WTC11 (cell line): Measurements from ENCODE around the gene NOD1. TPM values are rescaled to one million over a fixed set of nuclear protein-coding genes. Genes with fewer than 3 reads are reported as not detected.

Experiments used
- ATAC-seq: fragments of 200-7000 bp; cut with Tn5 transposase; 2 replicates; pipeline ENCODE4 v1.10.0; 2021; ENCODE audit warnings: mild to moderate bottlenecking, moderate library complexity
- Bru-seq: library from RNA; stranded (reverse); fragments of 400-500 nt; gene quantifications from one replicate; lab custom pipeline; 2021; lab: Mats Ljungman, UMichigan
- CTCF ChIA-PET: fragments of 300-600 bp; sonication (Branson Sonifier 250); formaldehyde crosslinking; loops from one replicate; lab custom pipeline; 2021; ENCODE audit warnings: antibody characterized with exemption; lab: Charles Lee
- POLR2A ChIA-PET: fragments of 350-600 bp; sonication (Branson Sonifier 250); formaldehyde crosslinking; loops from one replicate; lab custom pipeline; 2021; ENCODE audit warnings: antibody characterized with exemption; lab: Charles Lee
- DNase-seq: peaks from one replicate; pipeline ENCODE4 v3.0.0; 2021; ENCODE audit warnings: low spot score
- H3K27ac Mint-ChIP-seq: 2 replicates; pipeline ENCODE4 v1.8.0; 2021; ENCODE audit warnings: mixed read lengths
- H3K27me3 Mint-ChIP-seq: 2 replicates; pipeline ENCODE4 v1.8.0; 2021; ENCODE audit warnings: low read depth, mild to moderate bottlenecking, moderate library complexity, mixed read lengths
- H3K36me3 Mint-ChIP-seq: 2 replicates; pipeline ENCODE4 v1.8.0; 2021; ENCODE audit warnings: mixed read lengths
- H3K4me1 Mint-ChIP-seq: 2 replicates; pipeline ENCODE4 v1.8.0; 2022; ENCODE audit warnings: mixed read lengths
- H3K4me3 Mint-ChIP-seq: 2 replicates; pipeline ENCODE4 v1.8.0; 2021; ENCODE audit warnings: mild to moderate bottlenecking, moderate library complexity, mixed read lengths
- H3K9me3 Mint-ChIP-seq: 2 replicates; pipeline ENCODE4 v1.8.0; 2021; ENCODE audit warnings: mixed read lengths
- CBFB ChIP-seq: sonication (generic); formaldehyde crosslinking; IDR thresholded peaks from 2 replicates; pipeline ENCODE4 v1.8.1; 2022; ENCODE audit warnings: mild to moderate bottlenecking, low read depth, missing genetic modification reagents
- CREB1 ChIP-seq: sonication (generic); formaldehyde crosslinking; IDR thresholded peaks from 2 replicates; pipeline ENCODE4 v1.8.0; 2023; ENCODE audit warnings: mild to moderate bottlenecking, missing genetic modification reagents
- ETV6 ChIP-seq: sonication (generic); formaldehyde crosslinking; IDR thresholded peaks from 2 replicates; pipeline ENCODE4 v1.8.1; 2022; ENCODE audit warnings: mild to moderate bottlenecking, missing genetic modification reagents
- FOXK1 ChIP-seq: sonication (generic); formaldehyde crosslinking; IDR thresholded peaks from 2 replicates; pipeline ENCODE4 v1.8.0; 2022; ENCODE audit warnings: mild to moderate bottlenecking, moderate library complexity, missing genetic modification reagents
- HMGA2 ChIP-seq: fragments of 250-450 bp; sonication (Bioruptor Pico); IDR thresholded peaks from 2 replicates; pipeline ENCODE4 v1.4.0; 2021; ENCODE audit warnings: mild to moderate bottlenecking, moderate library complexity
- JUN ChIP-seq: sonication (generic); formaldehyde crosslinking; IDR thresholded peaks from 2 replicates; pipeline ENCODE4 v1.8.0; 2023; ENCODE audit warnings: mild to moderate bottlenecking, missing genetic modification reagents
- KAT7 ChIP-seq: sonication (generic); formaldehyde crosslinking; IDR thresholded peaks from 2 replicates; pipeline ENCODE4 v1.8.1; 2023; ENCODE audit warnings: missing genetic modification reagents, mild to moderate bottlenecking, borderline replicate concordance
- MXD4 ChIP-seq: fragments of 250-450 bp; sonication (Bioruptor Pico); IDR thresholded peaks from 2 replicates; pipeline ENCODE4 v1.8.0; 2021; ENCODE audit warnings: mild to moderate bottlenecking, moderate library complexity, borderline replicate concordance
- MYBL2 ChIP-seq: sonication (generic); formaldehyde crosslinking; IDR thresholded peaks from 2 replicates; pipeline ENCODE4 v1.8.1; 2023; ENCODE audit warnings: mild to moderate bottlenecking, moderate library complexity, missing genetic modification reagents
- NFE2L1 ChIP-seq: sonication (generic); formaldehyde crosslinking; IDR thresholded peaks from 2 replicates; pipeline ENCODE4 v1.8.1; 2023; ENCODE audit warnings: missing genetic modification reagents
- RELA ChIP-seq: sonication (generic); formaldehyde crosslinking; IDR thresholded peaks from 2 replicates; pipeline ENCODE4 v1.8.1; 2022; ENCODE audit warnings: missing genetic modification reagents, mild to moderate bottlenecking, borderline replicate concordance
- RORB ChIP-seq: fragments of 250-450 bp; sonication (Bioruptor Pico); IDR thresholded peaks from 2 replicates; pipeline ENCODE4 v1.9.0; 2021; ENCODE audit warnings: mild to moderate bottlenecking
- SMAD3 ChIP-seq: sonication (generic); formaldehyde crosslinking; IDR thresholded peaks from 2 replicates; pipeline ENCODE4 v1.8.0; 2022; ENCODE audit warnings: missing genetic modification reagents, mild to moderate bottlenecking, borderline replicate concordance
- TEAD4 ChIP-seq: sonication (generic); formaldehyde crosslinking; IDR thresholded peaks from 2 replicates; pipeline ENCODE4 v1.8.0; 2022; ENCODE audit warnings: mild to moderate bottlenecking, missing genetic modification reagents
- ZNF219 ChIP-seq: sonication (generic); formaldehyde crosslinking; IDR thresholded peaks from 2 replicates; pipeline ENCODE4 v1.8.0; 2023; ENCODE audit warnings: missing genetic modification reagents, mild to moderate bottlenecking, borderline replicate concordance
- ZNF232 ChIP-seq: sonication (generic); formaldehyde crosslinking; IDR thresholded peaks from 2 replicates; pipeline ENCODE4 v1.8.0; 2022; ENCODE audit warnings: mild to moderate bottlenecking, missing genetic modification reagents
- ZNF416 ChIP-seq: fragments of 250-450 bp; sonication (Bioruptor Pico); IDR thresholded peaks from 2 replicates; pipeline ENCODE4 v1.9.0; 2021; ENCODE audit warnings: mild to moderate bottlenecking, inconsistent platforms
- ZNF423 ChIP-seq: fragments of 250-450 bp; sonication (Bioruptor Pico); IDR thresholded peaks from 2 replicates; pipeline ENCODE4 v2.1.2; 2022; ENCODE audit warnings: mild to moderate bottlenecking, moderate library complexity
- long read RNA-seq, 3 experiments: library from RNA in 1 of 3; library from capped mRNA in 1 of 3; library from polyadenylated mRNA in 1 of 3; unstranded in 2 of 3; stranded (forward) in 1 of 3; transcript quantifications; one replicate each; pipeline ENCODE4 v2.0.0, GENCODE V29; 2021
- total RNA-seq: library from RNA; stranded (reverse); gene quantifications from 3 replicates; pipeline ENCODE4 v1.2.3, GENCODE V29; 2021
- TF ChIP-seq, protein P1 (sequence below): sonication (generic); formaldehyde crosslinking; IDR thresholded peaks from 2 replicates; pipeline ENCODE4 v1.8.1; 2023; ENCODE audit warnings: mild to moderate bottlenecking, moderate library complexity, missing genetic modification reagents
- TF ChIP-seq, protein P2 (sequence below): sonication (generic); formaldehyde crosslinking; IDR thresholded peaks from 2 replicates; pipeline ENCODE4 v1.8.0; 2022; ENCODE audit warnings: mild to moderate bottlenecking, missing genetic modification reagents
- TF ChIP-seq, protein P3 (sequence below): sonication (generic); formaldehyde crosslinking; IDR thresholded peaks from 2 replicates; pipeline ENCODE4 v1.8.1; 2023; ENCODE audit warnings: mild to moderate bottlenecking, missing genetic modification reagents
- TF ChIP-seq, protein P4 (sequence below): sonication (generic); formaldehyde crosslinking; IDR thresholded peaks from 2 replicates; pipeline ENCODE4 v1.8.0; 2022; ENCODE audit warnings: mild to moderate bottlenecking, missing genetic modification reagents
- TF ChIP-seq, protein P5 (sequence below): sonication (generic); formaldehyde crosslinking; conservative IDR thresholded peaks from 2 replicates; pipeline ENCODE4 v1.8.1; 2023; ENCODE audit warnings: mild to moderate bottlenecking, low read depth, missing genetic modification reagents, moderate library complexity

NOD1 gene, protein sequence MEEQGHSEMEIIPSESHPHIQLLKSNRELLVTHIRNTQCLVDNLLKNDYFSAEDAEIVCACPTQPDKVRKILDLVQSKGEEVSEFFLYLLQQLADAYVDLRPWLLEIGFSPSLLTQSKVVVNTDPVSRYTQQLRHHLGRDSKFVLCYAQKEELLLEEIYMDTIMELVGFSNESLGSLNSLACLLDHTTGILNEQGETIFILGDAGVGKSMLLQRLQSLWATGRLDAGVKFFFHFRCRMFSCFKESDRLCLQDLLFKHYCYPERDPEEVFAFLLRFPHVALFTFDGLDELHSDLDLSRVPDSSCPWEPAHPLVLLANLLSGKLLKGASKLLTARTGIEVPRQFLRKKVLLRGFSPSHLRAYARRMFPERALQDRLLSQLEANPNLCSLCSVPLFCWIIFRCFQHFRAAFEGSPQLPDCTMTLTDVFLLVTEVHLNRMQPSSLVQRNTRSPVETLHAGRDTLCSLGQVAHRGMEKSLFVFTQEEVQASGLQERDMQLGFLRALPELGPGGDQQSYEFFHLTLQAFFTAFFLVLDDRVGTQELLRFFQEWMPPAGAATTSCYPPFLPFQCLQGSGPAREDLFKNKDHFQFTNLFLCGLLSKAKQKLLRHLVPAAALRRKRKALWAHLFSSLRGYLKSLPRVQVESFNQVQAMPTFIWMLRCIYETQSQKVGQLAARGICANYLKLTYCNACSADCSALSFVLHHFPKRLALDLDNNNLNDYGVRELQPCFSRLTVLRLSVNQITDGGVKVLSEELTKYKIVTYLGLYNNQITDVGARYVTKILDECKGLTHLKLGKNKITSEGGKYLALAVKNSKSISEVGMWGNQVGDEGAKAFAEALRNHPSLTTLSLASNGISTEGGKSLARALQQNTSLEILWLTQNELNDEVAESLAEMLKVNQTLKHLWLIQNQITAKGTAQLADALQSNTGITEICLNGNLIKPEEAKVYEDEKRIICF
- total RNA-seq (6.0 to 6.4 TPM (median 6.3 TPM) in 3 replicates), Bru-seq, nascent RNA (percentile 55 among the genes with signal in this experiment)
- long read RNA-seq, experiment 1, full-length matches to known transcripts: 2 of 19 reads
- long read RNA-seq, experiment 1, partial matches to known transcripts: 1 of 19 reads
- long read RNA-seq, experiment 1, other reads (novel, unspliced or antisense): 16 of 19 reads
- long read RNA-seq, experiment 2, full-length matches to known transcripts: 1 of 6 reads
- long read RNA-seq, experiment 2, partial matches to known transcripts: 0 of 6 reads
- long read RNA-seq, experiment 2, other reads (novel, unspliced or antisense): 5 of 6 reads
- long read RNA-seq, experiment 3: 0 reads

DNA sequence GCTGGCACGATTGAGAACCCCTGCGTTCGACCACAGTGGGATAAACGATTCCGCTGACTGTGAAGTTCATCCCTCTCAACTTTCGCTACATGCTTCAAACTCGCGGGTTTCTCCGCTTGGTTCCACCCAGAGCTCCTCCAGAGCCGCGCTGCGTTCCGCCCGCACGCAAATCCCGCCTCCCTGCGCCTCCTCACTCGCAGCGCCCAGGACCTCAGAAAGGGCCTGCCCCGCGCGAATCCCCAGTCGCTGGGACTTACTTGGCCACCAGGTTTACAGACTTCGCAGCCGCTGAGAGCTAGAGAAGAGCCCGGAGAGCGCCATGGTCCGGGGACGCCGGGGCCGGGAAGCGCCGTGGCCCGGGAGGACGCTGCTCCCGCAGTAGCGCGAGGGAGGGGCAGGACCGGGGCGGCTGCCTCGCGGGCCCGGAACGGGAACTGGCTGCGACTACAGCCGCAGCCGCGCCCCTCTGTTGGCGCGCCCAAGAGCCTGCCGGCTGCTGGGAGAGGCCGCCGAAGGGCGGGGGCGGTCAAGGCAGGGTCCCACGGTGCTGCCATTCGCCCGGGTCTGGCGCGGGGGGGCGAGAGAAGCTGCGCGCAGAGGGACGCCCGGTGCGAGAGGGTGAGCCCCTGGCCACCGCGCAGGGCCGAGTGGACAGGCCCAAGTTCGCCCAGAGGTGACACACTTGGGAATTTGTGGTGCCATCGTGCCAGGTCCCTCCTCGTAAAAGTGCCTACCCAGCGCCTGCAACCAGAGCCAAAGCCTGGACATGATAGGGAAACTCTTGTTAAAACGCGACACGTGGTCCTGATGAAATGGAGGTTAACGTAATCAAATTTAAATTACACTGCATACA lies at the start of gene NOD1:
Gene NOD1 (minus strand): TSS at position 436 of the 853 bp plus-strand sequence. CDS start 21,863 bp downstream, outside the sequence.
- DNase-seq: peak; percentile 76
- ATAC-seq: peak; percentile 94
- POLR2A ChIA-PET: interaction anchor here (0.5 to 2.0 kb wide), 2 partner anchors 9 to 23 kb away, joined by 7 read pairs; no protein-coding TSS in a partner anchor
- peak within 1 kb of the TSS; percentile 80 for H3K4me3 Mint-ChIP-seq
- H3K27me3 Mint-ChIP-seq: peaks cover 12% of the 10 kb centered on the region
- H3K36me3 Mint-ChIP-seq: no peaks in the 10 kb centered on the region
- H3K9me3 Mint-ChIP-seq: no peaks in the 10 kb centered on the region
- H3K4me1 Mint-ChIP-seq: peaks cover 15% of the 10 kb centered on the region
- no peak within 1 kb of the TSS for H3K27ac Mint-ChIP-seq
- CTCF ChIA-PET: interaction anchor here (1.2 to 2.3 kb wide), 5 partner anchors 9 to 314 kb away, joined by 4 to 17 read pairs (median 6); no protein-coding TSS in a partner anchor
- TF ChIP-seq CBFB (CRISPR knock-in tag) (no peak), RORB (CRISPR knock-in tag) (no peak), ZNF232 (CRISPR knock-in tag) (peak; percentile 37; the same call in 1 of the 2 replicates), HMGA2 (CRISPR knock-in tag) (no peak), MXD4 (CRISPR knock-in tag) (no peak), ZNF416 (CRISPR knock-in tag) (no peak), FOXK1 (CRISPR knock-in tag) (peak; percentile 63; the same call in 1 of the 2 replicates), ZNF423 (CRISPR knock-in tag) (no peak), ZNF219 (CRISPR knock-in tag) (no peak), TEAD4 (no peak), NFE2L1 (CRISPR knock-in tag) (0 out of 2 replicates have a peak, but pooled peaks have one; percentile 8), SMAD3 (peak; percentile 45; the same call in 1 of the 2 replicates), ETV6 (peak; percentile 76), RELA (peak; percentile 77; the same call in 1 of the 2 replicates), MYBL2 (0 out of 2 replicates have a peak, but pooled peaks have one; percentile 46), CREB1 (0 out of 2 replicates have a peak, but pooled peaks have one; percentile 25), JUN (CRISPR knock-in tag) (0 out of 2 replicates have a peak, but pooled peaks have one; percentile 39), KAT7 (CRISPR knock-in tag) (peak; percentile 95)
- TF ChIP-seq, protein P1, sequence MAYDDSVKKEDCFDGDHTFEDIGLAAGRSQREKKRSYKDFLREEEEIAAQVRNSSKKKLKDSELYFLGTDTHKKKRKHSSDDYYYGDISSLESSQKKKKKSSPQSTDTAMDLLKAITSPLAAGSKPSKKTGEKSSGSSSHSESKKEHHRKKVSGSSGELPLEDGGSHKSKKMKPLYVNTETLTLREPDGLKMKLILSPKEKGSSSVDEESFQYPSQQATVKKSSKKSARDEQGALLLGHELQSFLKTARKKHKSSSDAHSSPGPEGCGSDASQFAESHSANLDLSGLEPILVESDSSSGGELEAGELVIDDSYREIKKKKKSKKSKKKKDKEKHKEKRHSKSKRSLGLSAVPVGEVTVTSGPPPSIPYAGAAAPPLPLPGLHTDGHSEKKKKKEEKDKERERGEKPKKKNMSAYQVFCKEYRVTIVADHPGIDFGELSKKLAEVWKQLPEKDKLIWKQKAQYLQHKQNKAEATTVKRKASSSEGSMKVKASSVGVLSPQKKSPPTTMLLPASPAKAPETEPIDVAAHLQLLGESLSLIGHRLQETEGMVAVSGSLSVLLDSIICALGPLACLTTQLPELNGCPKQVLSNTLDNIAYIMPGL: peak; percentile 91
- TF ChIP-seq, protein P2, sequence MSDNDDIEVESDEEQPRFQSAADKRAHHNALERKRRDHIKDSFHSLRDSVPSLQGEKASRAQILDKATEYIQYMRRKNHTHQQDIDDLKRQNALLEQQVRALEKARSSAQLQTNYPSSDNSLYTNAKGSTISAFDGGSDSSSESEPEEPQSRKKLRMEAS (CRISPR knock-in tag): peak; percentile 73
- TF ChIP-seq, protein P3, sequence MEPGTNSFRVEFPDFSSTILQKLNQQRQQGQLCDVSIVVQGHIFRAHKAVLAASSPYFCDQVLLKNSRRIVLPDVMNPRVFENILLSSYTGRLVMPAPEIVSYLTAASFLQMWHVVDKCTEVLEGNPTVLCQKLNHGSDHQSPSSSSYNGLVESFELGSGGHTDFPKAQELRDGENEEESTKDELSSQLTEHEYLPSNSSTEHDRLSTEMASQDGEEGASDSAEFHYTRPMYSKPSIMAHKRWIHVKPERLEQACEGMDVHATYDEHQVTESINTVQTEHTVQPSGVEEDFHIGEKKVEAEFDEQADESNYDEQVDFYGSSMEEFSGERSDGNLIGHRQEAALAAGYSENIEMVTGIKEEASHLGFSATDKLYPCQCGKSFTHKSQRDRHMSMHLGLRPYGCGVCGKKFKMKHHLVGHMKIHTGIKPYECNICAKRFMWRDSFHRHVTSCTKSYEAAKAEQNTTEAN (CRISPR knock-in tag): peak; percentile 79
- TF ChIP-seq, protein P4, sequence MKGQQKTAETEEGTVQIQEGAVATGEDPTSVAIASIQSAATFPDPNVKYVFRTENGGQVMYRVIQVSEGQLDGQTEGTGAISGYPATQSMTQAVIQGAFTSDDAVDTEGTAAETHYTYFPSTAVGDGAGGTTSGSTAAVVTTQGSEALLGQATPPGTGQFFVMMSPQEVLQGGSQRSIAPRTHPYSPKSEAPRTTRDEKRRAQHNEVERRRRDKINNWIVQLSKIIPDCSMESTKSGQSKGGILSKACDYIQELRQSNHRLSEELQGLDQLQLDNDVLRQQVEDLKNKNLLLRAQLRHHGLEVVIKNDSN (CRISPR knock-in tag): peak; percentile 26; the same call in 1 of the 2 replicates
- TF ChIP-seq, protein P5, sequence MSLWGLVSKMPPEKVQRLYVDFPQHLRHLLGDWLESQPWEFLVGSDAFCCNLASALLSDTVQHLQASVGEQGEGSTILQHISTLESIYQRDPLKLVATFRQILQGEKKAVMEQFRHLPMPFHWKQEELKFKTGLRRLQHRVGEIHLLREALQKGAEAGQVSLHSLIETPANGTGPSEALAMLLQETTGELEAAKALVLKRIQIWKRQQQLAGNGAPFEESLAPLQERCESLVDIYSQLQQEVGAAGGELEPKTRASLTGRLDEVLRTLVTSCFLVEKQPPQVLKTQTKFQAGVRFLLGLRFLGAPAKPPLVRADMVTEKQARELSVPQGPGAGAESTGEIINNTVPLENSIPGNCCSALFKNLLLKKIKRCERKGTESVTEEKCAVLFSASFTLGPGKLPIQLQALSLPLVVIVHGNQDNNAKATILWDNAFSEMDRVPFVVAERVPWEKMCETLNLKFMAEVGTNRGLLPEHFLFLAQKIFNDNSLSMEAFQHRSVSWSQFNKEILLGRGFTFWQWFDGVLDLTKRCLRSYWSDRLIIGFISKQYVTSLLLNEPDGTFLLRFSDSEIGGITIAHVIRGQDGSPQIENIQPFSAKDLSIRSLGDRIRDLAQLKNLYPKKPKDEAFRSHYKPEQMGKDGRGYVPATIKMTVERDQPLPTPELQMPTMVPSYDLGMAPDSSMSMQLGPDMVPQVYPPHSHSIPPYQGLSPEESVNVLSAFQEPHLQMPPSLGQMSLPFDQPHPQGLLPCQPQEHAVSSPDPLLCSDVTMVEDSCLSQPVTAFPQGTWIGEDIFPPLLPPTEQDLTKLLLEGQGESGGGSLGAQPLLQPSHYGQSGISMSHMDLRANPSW: no peak
